Measurements from ENCODE around the gene FLNC. TPM values are rescaled to one million over a fixed set of nuclear protein-coding genes. Genes with fewer than 3 reads are reported as not detected.

FLNC gene
- total and polyA plus RNA-seq, 9 of the 15 experiments (the other 6 are each of a cell fraction or from before 2014, with no cell fraction given): 0.90 to 155 (median 28.8) TPM

DNA sequence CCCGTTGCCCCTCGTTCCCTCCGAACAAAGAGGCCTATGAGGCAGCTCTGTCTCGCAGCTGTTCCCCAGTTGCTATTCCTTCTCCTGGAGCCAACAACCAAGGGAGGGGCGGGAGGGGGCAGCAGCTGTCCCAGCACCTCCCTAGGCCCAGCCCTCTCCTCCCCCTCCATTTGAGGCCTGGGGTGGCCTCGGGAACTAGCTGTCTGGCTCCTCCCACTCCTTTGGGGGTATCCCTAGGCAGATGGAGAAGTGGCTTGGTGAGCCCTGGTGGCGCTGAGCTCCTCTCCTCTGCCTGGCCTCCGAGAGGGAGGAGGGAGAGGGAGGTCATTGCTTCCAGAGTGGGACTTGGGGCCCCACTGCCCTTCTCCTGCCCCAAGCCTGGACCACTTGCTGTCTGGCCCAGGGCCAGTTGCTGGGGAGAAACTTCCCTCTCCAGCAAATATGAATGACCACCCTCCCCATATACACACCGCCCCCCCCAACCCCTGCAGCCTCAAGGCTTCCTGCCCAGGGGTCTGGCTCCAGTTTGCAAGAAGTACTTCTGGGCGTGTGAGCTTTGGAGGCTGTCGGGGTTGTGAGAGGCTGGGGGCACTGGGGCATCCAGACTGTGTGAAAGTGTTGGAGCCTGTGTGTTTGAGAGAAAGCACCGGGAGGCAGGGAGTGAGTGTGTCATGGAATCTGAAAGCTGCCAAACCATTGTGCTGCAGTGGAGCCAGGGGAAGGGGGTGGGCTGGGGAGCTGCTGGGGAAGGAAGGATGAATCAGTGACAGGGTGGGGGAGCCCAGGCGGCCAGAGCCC lies 3.1 kb downstream of the FLNC start (continued):
- TF ChIP-seq ZNF212 (CRISPR knock-in tag; IDR thresholded peaks at IDR 0.05): no peak
- TF ChIP-seq MYC (IDR thresholded peaks at IDR 0.05; ENCODE audit: low read depth, low read length): no peak
- no peak for TF ChIP-seq MYC (CRISPR knock-in tag; IDR thresholded peaks at IDR 0.05; ENCODE audit: borderline replicate concordance, low read depth)
- TF ChIP-seq CHD2 (IDR thresholded peaks at IDR 0.05; ENCODE audit: low read depth, low read length): no peak
- no peak for TF ChIP-seq RNF2 (IDR thresholded peaks at IDR 0.05)
- TF ChIP-seq, protein P1, sequence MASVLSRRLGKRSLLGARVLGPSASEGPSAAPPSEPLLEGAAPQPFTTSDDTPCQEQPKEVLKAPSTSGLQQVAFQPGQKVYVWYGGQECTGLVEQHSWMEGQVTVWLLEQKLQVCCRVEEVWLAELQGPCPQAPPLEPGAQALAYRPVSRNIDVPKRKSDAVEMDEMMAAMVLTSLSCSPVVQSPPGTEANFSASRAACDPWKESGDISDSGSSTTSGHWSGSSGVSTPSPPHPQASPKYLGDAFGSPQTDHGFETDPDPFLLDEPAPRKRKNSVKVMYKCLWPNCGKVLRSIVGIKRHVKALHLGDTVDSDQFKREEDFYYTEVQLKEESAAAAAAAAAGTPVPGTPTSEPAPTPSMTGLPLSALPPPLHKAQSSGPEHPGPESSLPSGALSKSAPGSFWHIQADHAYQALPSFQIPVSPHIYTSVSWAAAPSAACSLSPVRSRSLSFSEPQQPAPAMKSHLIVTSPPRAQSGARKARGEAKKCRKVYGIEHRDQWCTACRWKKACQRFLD (CRISPR knock-in tag; IDR thresholded peaks at IDR 0.05): 0 out of 2 replicates have a peak, but pooled peaks have one; percentile 7
- TF ChIP-seq, protein P2, sequence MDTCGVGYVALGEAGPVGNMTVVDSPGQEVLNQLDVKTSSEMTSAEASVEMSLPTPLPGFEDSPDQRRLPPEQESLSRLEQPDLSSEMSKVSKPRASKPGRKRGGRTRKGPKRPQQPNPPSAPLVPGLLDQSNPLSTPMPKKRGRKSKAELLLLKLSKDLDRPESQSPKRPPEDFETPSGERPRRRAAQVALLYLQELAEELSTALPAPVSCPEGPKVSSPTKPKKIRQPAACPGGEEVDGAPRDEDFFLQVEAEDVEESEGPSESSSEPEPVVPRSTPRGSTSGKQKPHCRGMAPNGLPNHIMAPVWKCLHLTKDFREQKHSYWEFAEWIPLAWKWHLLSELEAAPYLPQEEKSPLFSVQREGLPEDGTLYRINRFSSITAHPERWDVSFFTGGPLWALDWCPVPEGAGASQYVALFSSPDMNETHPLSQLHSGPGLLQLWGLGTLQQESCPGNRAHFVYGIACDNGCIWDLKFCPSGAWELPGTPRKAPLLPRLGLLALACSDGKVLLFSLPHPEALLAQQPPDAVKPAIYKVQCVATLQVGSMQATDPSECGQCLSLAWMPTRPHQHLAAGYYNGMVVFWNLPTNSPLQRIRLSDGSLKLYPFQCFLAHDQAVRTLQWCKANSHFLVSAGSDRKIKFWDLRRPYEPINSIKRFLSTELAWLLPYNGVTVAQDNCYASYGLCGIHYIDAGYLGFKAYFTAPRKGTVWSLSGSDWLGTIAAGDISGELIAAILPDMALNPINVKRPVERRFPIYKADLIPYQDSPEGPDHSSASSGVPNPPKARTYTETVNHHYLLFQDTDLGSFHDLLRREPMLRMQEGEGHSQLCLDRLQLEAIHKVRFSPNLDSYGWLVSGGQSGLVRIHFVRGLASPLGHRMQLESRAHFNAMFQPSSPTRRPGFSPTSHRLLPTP (IDR thresholded peaks at IDR 0.05; ENCODE audit: borderline replicate concordance, extremely low read depth, insufficient read length): no peak
- TF ChIP-seq RAD51 (IDR thresholded peaks at IDR 0.05; ENCODE audit: borderline replicate concordance, low read depth): no peak
- TF ChIP-seq, protein P3, sequence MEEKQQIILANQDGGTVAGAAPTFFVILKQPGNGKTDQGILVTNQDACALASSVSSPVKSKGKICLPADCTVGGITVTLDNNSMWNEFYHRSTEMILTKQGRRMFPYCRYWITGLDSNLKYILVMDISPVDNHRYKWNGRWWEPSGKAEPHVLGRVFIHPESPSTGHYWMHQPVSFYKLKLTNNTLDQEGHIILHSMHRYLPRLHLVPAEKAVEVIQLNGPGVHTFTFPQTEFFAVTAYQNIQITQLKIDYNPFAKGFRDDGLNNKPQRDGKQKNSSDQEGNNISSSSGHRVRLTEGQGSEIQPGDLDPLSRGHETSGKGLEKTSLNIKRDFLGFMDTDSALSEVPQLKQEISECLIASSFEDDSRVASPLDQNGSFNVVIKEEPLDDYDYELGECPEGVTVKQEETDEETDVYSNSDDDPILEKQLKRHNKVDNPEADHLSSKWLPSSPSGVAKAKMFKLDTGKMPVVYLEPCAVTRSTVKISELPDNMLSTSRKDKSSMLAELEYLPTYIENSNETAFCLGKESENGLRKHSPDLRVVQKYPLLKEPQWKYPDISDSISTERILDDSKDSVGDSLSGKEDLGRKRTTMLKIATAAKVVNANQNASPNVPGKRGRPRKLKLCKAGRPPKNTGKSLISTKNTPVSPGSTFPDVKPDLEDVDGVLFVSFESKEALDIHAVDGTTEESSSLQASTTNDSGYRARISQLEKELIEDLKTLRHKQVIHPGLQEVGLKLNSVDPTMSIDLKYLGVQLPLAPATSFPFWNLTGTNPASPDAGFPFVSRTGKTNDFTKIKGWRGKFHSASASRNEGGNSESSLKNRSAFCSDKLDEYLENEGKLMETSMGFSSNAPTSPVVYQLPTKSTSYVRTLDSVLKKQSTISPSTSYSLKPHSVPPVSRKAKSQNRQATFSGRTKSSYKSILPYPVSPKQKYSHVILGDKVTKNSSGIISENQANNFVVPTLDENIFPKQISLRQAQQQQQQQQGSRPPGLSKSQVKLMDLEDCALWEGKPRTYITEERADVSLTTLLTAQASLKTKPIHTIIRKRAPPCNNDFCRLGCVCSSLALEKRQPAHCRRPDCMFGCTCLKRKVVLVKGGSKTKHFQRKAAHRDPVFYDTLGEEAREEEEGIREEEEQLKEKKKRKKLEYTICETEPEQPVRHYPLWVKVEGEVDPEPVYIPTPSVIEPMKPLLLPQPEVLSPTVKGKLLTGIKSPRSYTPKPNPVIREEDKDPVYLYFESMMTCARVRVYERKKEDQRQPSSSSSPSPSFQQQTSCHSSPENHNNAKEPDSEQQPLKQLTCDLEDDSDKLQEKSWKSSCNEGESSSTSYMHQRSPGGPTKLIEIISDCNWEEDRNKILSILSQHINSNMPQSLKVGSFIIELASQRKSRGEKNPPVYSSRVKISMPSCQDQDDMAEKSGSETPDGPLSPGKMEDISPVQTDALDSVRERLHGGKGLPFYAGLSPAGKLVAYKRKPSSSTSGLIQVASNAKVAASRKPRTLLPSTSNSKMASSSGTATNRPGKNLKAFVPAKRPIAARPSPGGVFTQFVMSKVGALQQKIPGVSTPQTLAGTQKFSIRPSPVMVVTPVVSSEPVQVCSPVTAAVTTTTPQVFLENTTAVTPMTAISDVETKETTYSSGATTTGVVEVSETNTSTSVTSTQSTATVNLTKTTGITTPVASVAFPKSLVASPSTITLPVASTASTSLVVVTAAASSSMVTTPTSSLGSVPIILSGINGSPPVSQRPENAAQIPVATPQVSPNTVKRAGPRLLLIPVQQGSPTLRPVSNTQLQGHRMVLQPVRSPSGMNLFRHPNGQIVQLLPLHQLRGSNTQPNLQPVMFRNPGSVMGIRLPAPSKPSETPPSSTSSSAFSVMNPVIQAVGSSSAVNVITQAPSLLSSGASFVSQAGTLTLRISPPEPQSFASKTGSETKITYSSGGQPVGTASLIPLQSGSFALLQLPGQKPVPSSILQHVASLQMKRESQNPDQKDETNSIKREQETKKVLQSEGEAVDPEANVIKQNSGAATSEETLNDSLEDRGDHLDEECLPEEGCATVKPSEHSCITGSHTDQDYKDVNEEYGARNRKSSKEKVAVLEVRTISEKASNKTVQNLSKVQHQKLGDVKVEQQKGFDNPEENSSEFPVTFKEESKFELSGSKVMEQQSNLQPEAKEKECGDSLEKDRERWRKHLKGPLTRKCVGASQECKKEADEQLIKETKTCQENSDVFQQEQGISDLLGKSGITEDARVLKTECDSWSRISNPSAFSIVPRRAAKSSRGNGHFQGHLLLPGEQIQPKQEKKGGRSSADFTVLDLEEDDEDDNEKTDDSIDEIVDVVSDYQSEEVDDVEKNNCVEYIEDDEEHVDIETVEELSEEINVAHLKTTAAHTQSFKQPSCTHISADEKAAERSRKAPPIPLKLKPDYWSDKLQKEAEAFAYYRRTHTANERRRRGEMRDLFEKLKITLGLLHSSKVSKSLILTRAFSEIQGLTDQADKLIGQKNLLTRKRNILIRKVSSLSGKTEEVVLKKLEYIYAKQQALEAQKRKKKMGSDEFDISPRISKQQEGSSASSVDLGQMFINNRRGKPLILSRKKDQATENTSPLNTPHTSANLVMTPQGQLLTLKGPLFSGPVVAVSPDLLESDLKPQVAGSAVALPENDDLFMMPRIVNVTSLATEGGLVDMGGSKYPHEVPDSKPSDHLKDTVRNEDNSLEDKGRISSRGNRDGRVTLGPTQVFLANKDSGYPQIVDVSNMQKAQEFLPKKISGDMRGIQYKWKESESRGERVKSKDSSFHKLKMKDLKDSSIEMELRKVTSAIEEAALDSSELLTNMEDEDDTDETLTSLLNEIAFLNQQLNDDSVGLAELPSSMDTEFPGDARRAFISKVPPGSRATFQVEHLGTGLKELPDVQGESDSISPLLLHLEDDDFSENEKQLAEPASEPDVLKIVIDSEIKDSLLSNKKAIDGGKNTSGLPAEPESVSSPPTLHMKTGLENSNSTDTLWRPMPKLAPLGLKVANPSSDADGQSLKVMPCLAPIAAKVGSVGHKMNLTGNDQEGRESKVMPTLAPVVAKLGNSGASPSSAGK (IDR thresholded peaks at IDR 0.05): no peak
- TF ChIP-seq CBX8 (IDR thresholded peaks at IDR 0.05; ENCODE audit: borderline replicate concordance, extremely low read depth, low read depth, low read length, poor library complexity, severe bottlenecking): no peak
- no peak for TF ChIP-seq KLF10 (CRISPR knock-in tag; IDR thresholded peaks at IDR 0.05)
